SK-N-SH (cell line): ENCODE measurements around the gene SOWAHA.

ENCODE experiments used
- CTCF ChIP-seq: fragments of 200-600 bp; sonication (generic); IDR thresholded peaks from 2 replicates; pipeline ENCODE4 v1.6.1; 2017; ENCODE audit warnings: antibody characterized with exemption, mild to moderate bottlenecking, moderate library complexity
- EP300 ChIP-seq, 2 experiments: IDR thresholded peaks; 2 replicates each; pipeline versions ENCODE4 v1.4.0 to v1.6.1; 2012; ENCODE audit warnings: borderline replicate concordance in 1 of 2, low read depth in 1 of 2, low read length in 1 of 2
- RAD21 ChIP-seq: IDR thresholded peaks from 2 replicates; pipeline ENCODE4 v1.6.1; 2012; ENCODE audit warnings: mild to moderate bottlenecking, low read length
- RCOR1 ChIP-seq: fragments of 150-350 bp; IDR thresholded peaks from 2 replicates; pipeline ENCODE4 v1.6.1; 2017; ENCODE audit warnings: antibody characterized with exemption, low read length
- REST ChIP-seq: IDR thresholded peaks from 2 replicates; pipeline ENCODE4 v1.6.1; 2012; ENCODE audit warnings: mild to moderate bottlenecking, low read depth, low read length, moderate library complexity
- RFX5 ChIP-seq: IDR thresholded peaks from 2 replicates; pipeline ENCODE4 v1.6.1; 2012; ENCODE audit warnings: mild to moderate bottlenecking, improper control_type of control experiment, low read length
- TAF1 ChIP-seq: IDR thresholded peaks from 2 replicates; pipeline ENCODE4 v1.6.1; 2012; ENCODE audit warnings: low read depth, mild to moderate bottlenecking, low read length, moderate library complexity, borderline replicate concordance
- TCF12 ChIP-seq: IDR thresholded peaks from 2 replicates; pipeline ENCODE4 v1.4.0; 2012
- USF1 ChIP-seq: IDR thresholded peaks from 2 replicates; pipeline ENCODE4 v1.4.0; 2012; ENCODE audit warnings: low read depth, borderline replicate concordance

GRCh38 chr5:132830436-132831094, 17.5 kb downstream of the SOWAHA start, which contains the start of gene SHROOM1:
- no peak for TF ChIP-seq EP300 (IDR thresholded peaks at IDR 0.05; ENCODE audit: borderline replicate concordance in 1 of 2, low read depth in 1 of 2, low read length in 1 of 2)
- TF ChIP-seq REST, result no peak
- no peak for TF ChIP-seq RAD21
- no peak for TF ChIP-seq CTCF
- no peak for TF ChIP-seq RFX5
- no peak for TF ChIP-seq RCOR1
- no peak for TF ChIP-seq USF1
- TF ChIP-seq TCF12, result no peak
- no peak for TF ChIP-seq TAF1
